ENCODE results near the gene SPC25.
"Not testable (repeated sequence)": the region's sequence is repeated elsewhere in the genome, so short reads cannot be mapped to it uniquely, and the experiment has no call there.

The SPC25 gene, protein sequence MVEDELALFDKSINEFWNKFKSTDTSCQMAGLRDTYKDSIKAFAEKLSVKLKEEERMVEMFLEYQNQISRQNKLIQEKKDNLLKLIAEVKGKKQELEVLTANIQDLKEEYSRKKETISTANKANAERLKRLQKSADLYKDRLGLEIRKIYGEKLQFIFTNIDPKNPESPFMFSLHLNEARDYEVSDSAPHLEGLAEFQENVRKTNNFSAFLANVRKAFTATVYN

DNA sequence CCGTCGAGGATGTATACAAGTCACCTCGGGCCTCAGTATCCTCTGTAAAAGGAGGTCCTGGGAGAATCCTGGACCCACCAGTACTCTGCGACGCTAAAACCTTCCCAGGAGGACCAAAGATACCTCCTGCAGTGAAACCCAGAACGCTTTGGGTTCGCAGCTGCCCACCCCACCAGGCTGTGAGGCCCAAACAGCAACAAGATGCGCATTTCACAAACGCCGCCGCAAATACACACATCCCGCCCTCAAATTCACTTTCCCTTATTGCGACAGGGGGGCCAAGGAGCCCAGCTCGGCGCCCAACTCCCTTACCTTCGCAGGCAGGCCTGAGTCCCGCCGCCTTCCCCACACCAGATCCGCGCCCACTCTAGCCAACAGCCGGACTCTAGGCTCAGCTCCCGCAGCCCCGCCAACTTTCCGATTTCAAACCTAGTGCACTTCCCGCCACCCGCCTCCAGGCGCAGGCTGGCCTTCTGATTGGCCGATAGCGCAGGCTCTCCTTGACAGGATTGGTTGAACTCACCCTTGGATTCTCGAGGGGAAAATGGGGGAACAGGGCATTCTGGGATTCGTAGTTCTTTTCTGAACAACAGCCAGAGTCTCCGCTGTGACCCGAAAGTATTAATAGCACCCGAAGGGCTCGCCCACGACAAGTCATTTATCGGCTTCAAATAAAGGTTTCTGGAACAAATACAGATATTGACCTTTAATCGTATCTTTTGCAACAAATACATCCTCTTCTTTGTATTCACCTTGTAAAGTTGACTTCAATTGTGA lies at the start of gene SPC25:
SPC25 (minus strand) TSS at position 425 of the 777 bp plus-strand sequence. CDS start 911 bp downstream, outside the sequence.
- DNase-seq (ENCODE audit: low spot score) = peak; percentile 93

DNA sequence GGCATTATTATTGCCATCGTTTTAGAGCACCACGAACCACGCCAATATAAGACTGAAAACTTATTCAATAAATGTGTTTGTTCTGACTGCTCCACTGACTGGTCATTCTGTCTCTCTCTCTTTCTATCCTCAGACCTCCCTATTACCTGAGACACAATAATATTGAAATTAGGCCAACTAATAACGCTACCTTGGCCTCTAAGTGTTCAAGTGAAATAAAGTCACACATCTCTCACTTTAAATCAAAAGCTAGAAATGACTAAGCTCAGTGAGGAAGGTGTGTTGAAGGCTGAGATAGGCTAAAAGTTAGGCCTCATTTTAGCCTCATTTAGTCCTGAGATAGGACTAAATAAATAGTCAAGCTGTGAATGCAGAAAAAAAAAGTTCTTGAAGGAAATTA lies 49.7 kb upstream of the SPC25 start:
- no peak for DNase-seq (ENCODE audit: low spot score)

DNA sequence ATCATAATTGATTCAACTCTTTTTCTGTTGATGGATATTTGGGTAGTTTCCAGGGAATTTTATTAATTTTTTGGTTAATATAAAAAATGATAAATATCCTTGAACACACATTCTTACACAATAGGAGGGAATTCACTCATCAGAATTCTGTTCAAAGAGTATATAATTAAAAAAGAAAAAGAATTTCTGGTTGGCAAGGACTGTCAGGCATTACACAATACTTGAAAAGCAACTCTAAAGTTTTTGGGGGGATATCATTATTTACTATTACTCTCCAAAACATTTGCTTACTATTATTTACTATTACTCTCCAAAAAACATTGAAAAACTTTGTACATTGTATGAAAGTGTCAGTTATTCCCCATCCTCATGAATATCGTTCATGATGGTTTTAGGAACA lies 48.8 kb upstream of the SPC25 start:
- no peak for DNase-seq (ENCODE audit: low spot score)

DNA sequence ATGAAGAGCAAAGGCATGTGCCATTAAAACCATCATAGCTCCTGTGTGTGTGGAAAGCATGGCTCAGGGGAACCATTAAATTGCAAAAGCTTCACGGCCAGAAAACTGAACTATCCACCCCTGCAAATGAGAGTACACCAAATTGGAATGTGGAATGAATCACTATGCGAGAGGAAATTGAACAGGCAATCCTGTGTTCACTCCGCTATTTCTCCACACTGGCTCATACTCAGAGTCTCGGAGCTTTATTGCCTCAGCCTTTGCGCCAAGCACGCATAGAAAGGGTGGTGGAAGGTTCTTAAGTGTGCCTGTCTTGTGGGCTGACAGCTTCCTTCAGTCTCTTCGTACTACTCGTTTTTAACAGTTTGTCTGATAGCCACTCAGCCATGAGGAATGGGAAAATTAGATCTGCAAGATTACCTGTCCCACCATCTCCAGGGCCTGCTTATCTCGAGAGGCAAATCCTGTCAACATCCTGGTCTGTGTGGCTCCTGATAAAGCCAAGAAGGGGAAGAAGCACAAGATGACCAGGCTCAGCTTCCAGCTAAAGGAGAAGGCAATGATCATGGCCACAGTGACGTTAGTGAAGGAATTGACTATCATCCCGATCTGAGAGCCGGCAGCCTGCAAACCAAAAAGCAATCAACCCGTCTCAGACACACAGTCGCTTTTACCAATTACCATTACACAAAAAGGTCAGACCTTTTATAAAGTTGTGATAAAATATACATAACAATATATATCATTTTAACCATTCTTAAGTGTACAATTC lies 45.8 kb upstream of the SPC25 start:
- no peak for DNase-seq (ENCODE audit: low spot score)

DNA sequence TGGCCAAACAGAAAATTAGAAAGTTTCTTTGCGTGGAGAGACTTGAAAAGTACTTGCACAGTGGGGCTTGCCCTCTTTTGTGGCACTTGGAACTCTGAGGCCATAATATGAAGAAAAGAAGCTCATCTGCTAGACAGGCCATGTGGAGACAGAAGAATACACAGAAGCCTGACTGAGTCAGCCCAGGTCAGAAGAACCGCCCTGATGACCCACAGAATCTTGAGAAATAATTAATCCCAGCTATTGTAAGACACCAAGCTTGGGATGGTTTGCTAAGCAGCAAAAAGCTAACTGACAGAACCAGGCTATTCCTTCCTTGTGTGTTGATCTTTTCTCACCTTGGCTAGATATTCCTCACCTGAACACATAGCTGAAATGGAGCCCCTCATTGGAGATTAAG lies 44.6 kb upstream of the SPC25 start:
- DNase-seq (ENCODE audit: low spot score) = no peak

DNA sequence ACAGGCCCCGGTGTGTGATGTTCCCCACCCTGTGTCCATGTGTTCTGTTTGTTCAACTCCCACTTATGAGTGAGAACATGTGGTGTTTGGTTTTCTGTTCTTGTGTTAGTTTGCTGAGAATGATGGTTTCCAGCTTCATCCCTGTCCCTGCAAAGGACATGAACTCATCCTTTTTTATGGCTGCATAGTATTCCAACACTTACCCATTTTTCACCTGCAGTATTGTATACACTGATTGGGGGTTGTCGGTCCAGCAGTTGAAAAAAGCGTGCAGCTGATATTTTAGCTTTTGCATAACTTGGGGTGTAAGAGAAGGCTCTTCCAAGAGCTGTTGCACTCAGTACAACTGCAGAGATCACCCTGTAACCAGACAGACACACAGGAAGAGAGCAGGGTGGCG lies 41.9 kb upstream of the SPC25 start:
- not testable (repeated sequence) for DNase-seq (ENCODE audit: low spot score)

DNA sequence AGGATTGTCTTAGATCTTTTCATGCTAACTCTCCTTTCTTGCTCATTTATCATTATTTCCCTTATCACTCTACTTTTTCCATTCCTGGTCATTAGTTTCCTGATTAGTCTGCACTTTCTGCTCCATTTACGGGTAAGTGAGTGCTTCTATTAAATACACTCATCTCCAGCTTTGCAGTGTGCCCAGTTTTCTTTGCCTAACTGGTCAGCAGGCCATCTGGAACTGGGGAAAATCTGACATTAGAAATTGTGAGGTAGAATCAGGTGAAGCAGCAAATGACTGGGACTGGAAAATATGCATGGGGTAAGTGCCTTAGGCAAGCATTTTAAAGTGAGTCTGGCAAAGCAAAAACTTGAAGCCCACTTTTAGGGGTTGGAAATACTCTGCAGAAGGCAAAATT lies 40.0 kb upstream of the SPC25 start:
- DNase-seq (ENCODE audit: low spot score) = no peak

DNA sequence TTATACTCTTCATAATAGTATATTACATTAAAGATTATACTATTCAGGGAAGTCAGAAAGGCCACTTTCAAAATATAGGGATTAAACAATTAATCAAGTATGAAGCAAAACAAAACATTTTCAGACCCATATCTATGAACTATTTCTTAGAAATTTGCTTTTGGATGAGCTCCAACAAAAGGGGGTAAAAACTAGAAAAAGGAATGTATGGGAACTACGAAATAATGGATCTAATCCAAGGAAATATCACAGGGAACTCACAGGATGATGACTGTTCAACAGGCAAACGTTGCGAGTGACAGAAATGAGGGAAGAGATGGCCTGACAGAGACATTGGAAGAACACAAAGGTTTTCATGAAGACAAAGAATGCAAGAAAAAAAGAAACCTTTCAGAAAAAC lies 38.8 kb upstream of the SPC25 start:
- no peak for DNase-seq (ENCODE audit: low spot score)

DNA sequence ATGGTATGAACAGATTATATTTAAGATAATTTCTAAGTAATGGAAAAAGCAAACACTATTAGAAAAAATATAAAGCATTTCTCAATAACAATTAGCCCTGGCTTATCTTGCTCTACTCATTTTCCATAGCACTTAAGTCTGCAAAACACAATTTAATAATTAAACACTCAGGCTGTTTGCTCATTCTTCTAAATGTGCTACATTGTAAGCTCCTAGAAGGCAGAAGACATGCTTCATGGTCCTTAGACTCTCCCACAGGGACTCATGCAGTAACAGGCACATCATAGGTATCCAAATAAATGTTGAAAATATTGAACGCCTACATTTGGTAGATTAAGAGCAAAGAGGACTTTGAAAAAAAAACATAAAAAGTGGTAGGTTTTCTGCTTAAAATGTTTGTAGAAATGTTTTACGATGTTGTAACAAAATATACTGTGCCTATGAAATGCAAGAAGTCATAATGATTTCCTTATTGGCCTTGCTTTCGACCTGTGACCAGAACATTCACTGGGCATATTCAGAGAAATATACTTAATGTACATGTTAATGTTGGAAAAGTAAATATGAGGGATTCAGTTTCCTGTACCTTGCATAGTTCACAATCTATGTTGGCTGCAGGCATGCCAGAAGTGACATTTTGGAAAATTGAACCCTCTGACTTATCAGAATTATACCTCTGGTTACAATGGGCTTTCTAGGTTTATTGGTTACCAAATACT lies 38.0 kb upstream of the SPC25 start:
- DNase-seq (ENCODE audit: low spot score) = no peak

DNA sequence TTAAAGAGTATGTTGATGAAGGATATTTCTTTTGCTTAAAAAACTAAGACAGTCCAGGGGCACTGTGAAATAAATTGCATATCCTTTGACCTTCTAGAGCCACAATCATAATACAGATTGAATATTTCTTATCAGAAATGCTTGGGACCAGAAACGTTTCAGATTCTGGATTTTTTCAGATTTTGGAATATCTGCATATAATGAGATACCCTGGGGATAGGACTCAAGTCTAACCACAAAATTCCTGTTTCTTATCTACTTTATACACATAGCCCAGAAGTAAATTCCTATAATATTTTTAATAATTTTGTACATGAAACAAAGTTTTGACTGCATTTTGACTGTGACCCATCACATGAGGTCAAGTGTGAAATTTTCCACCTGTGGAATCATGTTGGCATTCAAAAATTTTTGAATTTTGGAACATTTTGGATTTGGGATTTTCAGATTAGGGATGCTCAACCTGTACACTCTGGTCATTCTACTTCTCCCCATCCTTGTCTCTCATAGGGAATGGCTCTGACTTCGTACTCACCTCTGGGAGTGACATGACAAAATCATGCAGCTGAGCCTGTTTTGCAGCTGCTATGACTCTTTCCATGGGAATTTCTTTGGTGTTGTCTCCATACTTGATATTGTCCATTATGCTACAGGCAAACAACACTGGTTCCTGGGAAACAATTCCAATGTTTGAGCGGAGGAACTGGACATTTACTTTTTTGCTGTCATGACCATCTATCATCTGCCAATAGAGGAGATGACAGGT lies 36.6 kb upstream of the SPC25 start:
- DNase-seq (ENCODE audit: low spot score) = no peak

DNA sequence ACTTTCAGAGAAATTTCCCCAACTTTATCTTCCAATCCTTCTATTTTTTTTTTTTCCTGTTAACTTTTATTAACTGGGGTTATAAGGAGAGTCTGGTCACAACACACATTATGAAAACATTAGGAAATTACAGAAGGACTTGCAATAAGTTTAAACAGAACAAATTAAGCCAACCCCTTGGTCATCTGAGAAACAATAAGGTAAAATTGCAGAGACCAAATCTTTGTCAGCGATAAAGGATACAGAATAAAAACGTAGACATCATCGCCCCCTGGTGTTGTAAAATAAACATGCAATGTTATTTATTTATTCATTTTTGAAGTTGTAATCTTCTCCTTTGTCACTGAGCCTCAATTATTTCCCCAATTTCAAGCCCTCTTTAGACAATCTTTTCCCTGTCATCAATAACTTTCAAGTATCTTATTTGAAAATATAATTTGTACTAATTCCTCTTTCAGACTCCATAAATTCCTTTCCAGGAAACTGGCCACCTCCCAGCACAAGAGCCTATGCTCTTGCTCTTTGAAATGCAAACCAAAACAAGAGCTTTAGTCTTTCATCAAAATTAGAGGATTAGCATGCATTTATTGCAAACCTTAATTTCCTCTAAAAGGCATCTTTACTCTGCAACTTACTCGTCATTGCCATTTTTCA lies 30.4 kb upstream of the SPC25 start:
- DNase-seq (ENCODE audit: low spot score) = no peak

DNA sequence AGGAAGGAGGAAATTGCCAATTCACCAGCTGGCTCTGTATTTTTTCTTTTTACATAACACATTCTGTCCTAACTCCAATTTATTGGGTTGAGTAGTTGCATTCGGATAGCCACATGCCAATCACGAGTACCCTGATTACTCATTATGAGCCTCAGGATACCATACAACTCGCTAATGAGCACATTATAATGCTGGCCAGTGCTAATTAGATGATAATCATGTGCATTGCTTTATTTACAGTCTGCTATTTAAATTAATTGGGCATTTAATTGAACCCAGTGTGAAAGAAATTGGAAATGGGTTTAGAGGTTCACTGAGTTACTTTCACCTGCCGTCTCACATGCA lies 26.1 kb upstream of the SPC25 start:
- no peak for DNase-seq (ENCODE audit: low spot score)

DNA sequence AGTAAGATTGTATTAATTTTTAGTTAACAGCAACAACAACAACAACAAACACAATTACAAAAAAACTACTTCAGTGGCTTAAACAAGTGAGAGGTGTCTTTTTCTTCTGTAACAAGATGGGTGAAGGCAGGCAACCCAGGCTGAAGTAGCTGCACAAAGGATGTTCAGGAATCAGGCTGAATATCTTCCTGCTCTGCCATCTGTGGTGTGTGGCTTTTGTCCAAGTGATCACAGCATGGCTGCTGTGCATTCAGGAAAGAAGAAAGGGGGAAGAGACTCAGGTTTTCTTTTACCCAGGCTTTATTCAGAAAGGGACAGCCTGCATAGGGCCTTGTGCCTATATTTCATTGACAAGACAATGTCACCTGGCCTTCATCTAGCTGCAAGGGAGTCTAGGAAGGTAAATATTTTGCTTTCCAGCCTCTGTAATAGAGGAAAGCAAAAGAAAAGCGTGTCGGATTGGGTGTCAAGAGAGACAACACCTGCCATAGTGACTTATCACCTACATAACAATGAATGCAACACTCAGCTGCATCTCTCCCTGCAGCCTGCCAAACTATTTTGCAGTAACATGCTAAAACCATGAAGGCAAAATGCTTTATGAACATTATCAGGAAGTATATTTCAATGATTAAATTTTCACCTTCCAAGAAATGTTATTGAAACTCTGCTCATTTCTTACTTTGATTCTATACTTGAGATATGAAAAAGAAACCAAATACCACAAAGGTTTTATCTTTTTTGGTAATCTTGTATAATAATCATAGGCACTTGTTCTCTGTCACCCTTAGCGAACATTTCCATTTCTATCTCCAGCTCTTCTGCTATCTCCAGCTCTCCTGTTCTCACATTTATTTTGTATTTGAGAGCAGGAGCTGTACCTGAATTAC lies 25.5 kb upstream of the SPC25 start:
- no peak for DNase-seq (ENCODE audit: low spot score)

DNA sequence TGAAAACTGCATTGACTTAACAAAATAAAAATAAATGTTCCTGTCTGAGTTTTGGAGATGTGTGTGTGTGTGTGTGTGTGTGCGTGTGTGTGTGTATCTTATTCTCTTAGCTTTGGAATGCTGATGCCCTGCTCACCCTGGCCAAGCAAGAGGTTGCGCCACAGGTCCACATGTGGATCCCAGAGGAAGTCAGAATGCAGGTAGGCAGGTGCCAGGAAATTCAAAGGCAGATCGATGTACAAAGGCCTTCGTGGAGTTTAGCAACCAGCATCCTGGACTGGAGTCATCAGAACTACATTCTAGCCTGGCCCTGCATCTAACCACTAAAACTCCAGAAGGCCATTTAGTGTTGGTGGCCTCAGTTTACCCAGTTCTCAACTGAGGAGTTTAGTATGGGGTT lies 23.3 kb upstream of the SPC25 start:
- DNase-seq (ENCODE audit: low spot score) = no peak

DNA sequence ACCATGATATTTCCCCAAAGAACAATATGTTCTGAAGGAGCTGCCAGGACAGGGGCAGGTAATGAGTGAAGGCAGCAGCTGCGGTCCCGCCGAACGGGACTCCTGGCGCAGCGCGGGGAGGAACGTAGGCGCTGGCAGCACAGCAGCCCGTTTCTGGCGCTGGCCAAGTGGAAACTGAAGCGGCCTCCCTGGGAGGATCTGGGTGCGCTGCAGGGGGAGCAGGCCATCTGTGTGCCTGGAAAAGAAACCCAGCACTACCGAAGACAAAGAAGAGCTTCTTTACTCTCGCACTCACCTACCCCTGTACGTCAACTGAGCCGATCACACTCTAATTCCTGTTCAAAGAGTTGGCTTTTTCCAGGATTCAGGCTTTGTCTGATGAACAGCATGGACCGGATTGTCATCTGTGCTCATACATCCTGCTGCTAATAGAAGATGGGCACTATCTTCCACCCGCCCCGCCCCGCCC lies 22.7 kb upstream of the SPC25 start:
- DNase-seq (ENCODE audit: low spot score) = peak; percentile 54

DNA sequence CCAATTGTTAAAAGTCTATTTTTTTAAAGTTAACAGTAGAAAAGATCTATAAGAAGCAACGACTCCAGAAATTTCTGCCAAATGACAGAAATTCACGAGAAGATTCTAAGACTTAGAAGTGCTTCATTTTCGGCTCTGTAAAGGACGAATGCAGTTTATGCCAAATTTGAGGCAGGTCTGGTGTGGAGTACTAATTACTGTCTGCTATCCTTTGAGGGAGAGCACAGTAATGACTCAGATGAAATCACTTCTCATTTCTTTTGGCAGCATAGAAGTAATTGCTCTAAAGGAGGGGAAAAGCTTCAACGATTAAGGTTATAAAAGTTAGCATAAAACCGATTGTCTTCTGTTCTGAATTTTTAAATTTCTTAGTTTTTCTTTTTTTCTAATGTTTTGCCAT lies 22.2 kb upstream of the SPC25 start:
- no peak for DNase-seq (ENCODE audit: low spot score)

DNA sequence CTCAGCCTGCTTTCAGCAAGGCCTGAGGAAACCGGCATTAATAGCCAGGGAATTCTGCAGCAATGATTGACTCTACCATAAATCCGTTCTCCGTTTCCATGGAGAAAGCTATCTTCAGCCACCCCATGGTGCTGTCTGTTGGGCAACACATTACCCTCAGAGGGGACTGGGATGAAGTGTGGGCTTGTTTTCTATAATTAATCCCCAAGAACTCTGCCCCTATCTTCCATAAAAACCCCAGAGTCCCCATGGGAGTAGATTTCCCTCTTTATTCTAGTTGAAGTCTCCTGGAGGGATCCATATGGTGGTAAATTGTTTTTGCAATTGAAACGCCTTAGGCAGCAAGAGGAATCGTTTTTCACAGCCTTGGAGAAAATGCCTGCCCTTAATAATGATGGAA lies 20.1 kb upstream of the SPC25 start:
- no peak for DNase-seq (ENCODE audit: low spot score)

DNA sequence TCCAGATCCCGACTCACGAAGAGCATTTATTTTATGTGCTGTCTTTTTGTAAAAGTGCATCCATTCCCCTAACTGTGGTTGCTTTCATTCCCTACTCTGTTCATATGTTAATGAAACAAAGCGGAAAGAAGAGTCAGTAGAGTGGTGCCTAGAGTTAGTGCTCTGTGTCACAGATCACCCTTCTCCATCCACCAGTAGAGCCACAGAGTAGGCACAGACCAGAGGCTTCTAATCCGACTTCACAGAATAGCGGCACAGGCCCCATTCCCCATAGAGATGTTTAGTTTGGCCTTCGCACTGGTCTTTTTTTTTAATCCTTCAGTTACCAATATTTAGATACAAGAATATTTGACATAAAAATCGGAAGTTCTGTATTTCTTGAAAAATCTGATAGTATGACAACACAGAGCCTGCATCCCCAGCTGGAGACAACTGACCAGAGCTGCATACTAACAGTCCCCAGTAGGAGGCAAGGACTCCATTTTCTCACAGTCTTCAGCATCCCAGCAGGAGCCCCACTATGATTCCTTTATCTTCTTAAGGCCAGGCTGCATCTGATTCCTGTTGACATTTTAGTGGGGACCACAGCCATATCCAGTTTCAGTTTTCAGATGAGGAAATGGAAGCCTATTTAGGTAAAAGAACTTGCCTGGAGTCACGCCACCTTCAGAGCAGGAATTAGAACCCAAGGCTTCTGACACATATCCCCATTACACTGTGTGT lies 17.9 kb upstream of the SPC25 start:
- DNase-seq (ENCODE audit: low spot score) = no peak

DNA sequence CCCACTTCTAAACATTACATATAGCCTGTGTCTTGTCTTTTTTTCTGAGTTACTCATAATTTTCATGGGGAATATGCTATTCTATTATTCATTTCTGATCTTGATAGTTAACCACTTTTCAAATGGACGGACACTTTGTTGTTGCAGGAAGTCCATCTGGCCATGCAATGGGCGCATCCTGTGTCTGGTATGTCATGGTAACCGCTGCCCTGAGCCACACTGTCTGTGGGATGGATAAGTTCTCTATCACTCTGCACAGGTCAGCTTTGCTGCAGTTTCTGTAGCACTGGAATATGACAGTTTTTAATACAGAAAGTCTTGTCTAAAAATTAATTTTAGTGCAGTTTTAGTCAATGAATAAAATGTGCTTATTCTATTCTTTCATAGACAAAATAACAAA lies 14.1 kb upstream of the SPC25 start:
- no peak for DNase-seq (ENCODE audit: low spot score)
